GM20431 (cell line): ENCODE measurements around the gene TSC22D2.

Source experiments
- in situ Hi-C: fragments of 300-500 bp; cut with MseI, MboI; formaldehyde crosslinking; loops from one replicate; pipeline ENCODE4 v1.15.0; 2020; ENCODE audit warnings: low sequenced_read_pairs; ENCODE audit not compliant: unreplicated experiment

The TSC22D2 gene

GRCh38 chr3:150515210-150515609, 107.1 kb downstream of the TSC22D2 start:
- in situ Hi-C loops, result no loop called here
